HepG2 (cell line): ENCODE data around the gene CPSF7. TPM values are rescaled to one million over a fixed set of nuclear protein-coding genes. Genes with fewer than 3 reads are reported as not detected.

ENCODE experiments used
- AGO2 ChIP-seq: fragments of 200-400 bp; formaldehyde crosslinking; optimal IDR thresholded peaks from 2 replicates; pipeline ENCODE3; 2017; ENCODE audit warnings: mild to moderate bottlenecking, low read depth, low read length, moderate library complexity
- AKAP8 ChIP-seq: sonication (generic); formaldehyde crosslinking; IDR thresholded peaks from 2 replicates; pipeline ENCODE4 v1.5.1; 2020; ENCODE audit warnings: mild to moderate bottlenecking, missing genetic modification reagents
- ARID3A ChIP-seq: IDR thresholded peaks from 2 replicates; pipeline ENCODE4 v1.6.1; 2012; ENCODE audit warnings: low read depth, low read length, improper control_type of control experiment
- CC2D1A ChIP-seq: sonication (generic); formaldehyde crosslinking; IDR thresholded peaks from 2 replicates; pipeline ENCODE4 v1.8.1; 2023; ENCODE audit warnings: mild to moderate bottlenecking, missing genetic modification reagents
- CHD4 ChIP-seq: fragments of 200-600 bp; sonication (generic); IDR thresholded peaks from 2 replicates; pipeline ENCODE4 v1.7.0; 2017; ENCODE audit warnings: mild to moderate bottlenecking, low read length, borderline replicate concordance
- ESRRA ChIP-seq: sonication (generic); formaldehyde crosslinking; IDR thresholded peaks from 2 replicates; pipeline ENCODE4 v1.5.1; 2020; ENCODE audit warnings: mild to moderate bottlenecking, low read depth, missing genetic modification reagents
- FOXA1 ChIP-seq, 2 experiments: fragments of 450-650 bp in 1 of 2; sonication (generic) in 1 of 2; formaldehyde crosslinking in 1 of 2; IDR thresholded peaks; 2 replicates each; pipeline versions ENCODE4 v1.4.0 to v1.6.1; 2016 to 2020; ENCODE audit warnings: missing genetic modification reagents in 1 of 2
- HOXA5 ChIP-seq: sonication (generic); formaldehyde crosslinking; IDR thresholded peaks from 2 replicates; pipeline ENCODE4 v1.4.0; 2020; ENCODE audit warnings: missing genetic modification reagents
- MXD1 ChIP-seq: sonication (generic); formaldehyde crosslinking; IDR thresholded peaks from 2 replicates; pipeline ENCODE4 v1.4.0; 2020; ENCODE audit warnings: mild to moderate bottlenecking, missing genetic modification reagents
- NFIC ChIP-seq: IDR thresholded peaks from 2 replicates; pipeline ENCODE4 v1.6.1; 2012; ENCODE audit warnings: mild to moderate bottlenecking, low read length, inconsistent platforms
- PHF21A ChIP-seq: sonication (generic); formaldehyde crosslinking; IDR thresholded peaks from 2 replicates; pipeline ENCODE4 v1.5.0; 2020; ENCODE audit warnings: mild to moderate bottlenecking, missing genetic modification reagents
- REPIN1 ChIP-seq: sonication (generic); formaldehyde crosslinking; IDR thresholded peaks from 2 replicates; pipeline ENCODE4 v1.8.0; 2022; ENCODE audit warnings: missing genetic modification reagents, low read depth, mild to moderate bottlenecking, borderline replicate concordance
- SP140L ChIP-seq: sonication (generic); formaldehyde crosslinking; IDR thresholded peaks from 2 replicates; pipeline ENCODE4 v1.4.0; 2020; ENCODE audit warnings: missing genetic modification reagents, borderline replicate concordance
- YY1 ChIP-seq: IDR thresholded peaks from 2 replicates; pipeline ENCODE4 v1.6.1; 2011; ENCODE audit warnings: low read length, low read depth, moderate library complexity, mild to moderate bottlenecking; ENCODE audit not compliant: insufficient read depth, insufficient replicate concordance
- ZIK1 ChIP-seq: sonication (generic); formaldehyde crosslinking; IDR thresholded peaks from 2 replicates; pipeline ENCODE4 v1.5.0; 2020; ENCODE audit warnings: mild to moderate bottlenecking, low read depth, missing genetic modification reagents, borderline replicate concordance
- ZNF501 ChIP-seq: sonication (generic); formaldehyde crosslinking; IDR thresholded peaks from 2 replicates; pipeline ENCODE4 v1.5.1; 2020; ENCODE audit warnings: mild to moderate bottlenecking, moderate library complexity, missing genetic modification reagents
- ZNF562 ChIP-seq: sonication (generic); formaldehyde crosslinking; IDR thresholded peaks from 2 replicates; pipeline ENCODE4 v1.8.0; 2022; ENCODE audit warnings: missing genetic modification reagents, borderline replicate concordance
- ZNF572 ChIP-seq: sonication (generic); formaldehyde crosslinking; IDR thresholded peaks from 2 replicates; pipeline ENCODE4 v1.5.1; 2020; ENCODE audit warnings: mild to moderate bottlenecking, missing genetic modification reagents
- ZSCAN25 ChIP-seq: sonication (generic); formaldehyde crosslinking; IDR thresholded peaks from 2 replicates; pipeline ENCODE4 v1.8.0; 2022; ENCODE audit warnings: mild to moderate bottlenecking, missing genetic modification reagents
- polyA plus RNA-seq, 8 experiments: library from polyadenylated mRNA; depleted of rRNA in 3 of 8; stranded (reverse) in 7 of 8; unstranded in 1 of 8; fragments of >200 nt; fragmentation: Illumina TruSeq in 4 of 8; extraction: Trizol in 4 of 8; gene quantifications; 2 replicates each; pipeline versions ENCODE4 v1.2.1 to v1.2.3, GENCODE V29; 2011 to 2016; ENCODE audit warnings: low read depth in 4 of 8, missing spikeins in 1 of 8, mixed read lengths in 1 of 8; ENCODE audit not compliant: insufficient read depth in 1 of 8
- total RNA-seq, 5 experiments: library from RNA; depleted of rRNA; stranded (reverse); fragments of >200 nt; fragmentation: Illumina TruSeq; extraction: Trizol; gene quantifications; 2 replicates each; pipeline ENCODE4 v1.2.3, GENCODE V29; 2016; ENCODE audit warnings: low read depth in 1 of 5
- TF ChIP-seq, protein P1 (sequence below), 2 experiments: sonication (generic) in 1 of 2; formaldehyde crosslinking in 1 of 2; IDR thresholded peaks; 2 replicates each; pipeline versions ENCODE4 v1.4.0 to v1.6.1; 2018 to 2020; ENCODE audit warnings: missing genetic modification reagents in 2 of 2, borderline replicate concordance in 1 of 2, low read depth in 1 of 2, mild to moderate bottlenecking in 1 of 2, missing biosample characterization in 1 of 2
- TF ChIP-seq, protein P2 (sequence below): sonication (generic); formaldehyde crosslinking; IDR thresholded peaks from 2 replicates; pipeline ENCODE4 v1.9.0; 2021; ENCODE audit warnings: missing genetic modification reagents, mild to moderate bottlenecking, borderline replicate concordance
- TF ChIP-seq, protein P3 (sequence below): IDR thresholded peaks from 2 replicates; pipeline ENCODE4 v1.6.1; 2016; ENCODE audit warnings: low read depth, control low read depth

CPSF7 gene
- total and polyA plus RNA-seq, 2 of the 13 experiments (the other 11 are each of a cell fraction or from before 2014, with no cell fraction given) = 34.1 to 36.8 TPM

DNA sequence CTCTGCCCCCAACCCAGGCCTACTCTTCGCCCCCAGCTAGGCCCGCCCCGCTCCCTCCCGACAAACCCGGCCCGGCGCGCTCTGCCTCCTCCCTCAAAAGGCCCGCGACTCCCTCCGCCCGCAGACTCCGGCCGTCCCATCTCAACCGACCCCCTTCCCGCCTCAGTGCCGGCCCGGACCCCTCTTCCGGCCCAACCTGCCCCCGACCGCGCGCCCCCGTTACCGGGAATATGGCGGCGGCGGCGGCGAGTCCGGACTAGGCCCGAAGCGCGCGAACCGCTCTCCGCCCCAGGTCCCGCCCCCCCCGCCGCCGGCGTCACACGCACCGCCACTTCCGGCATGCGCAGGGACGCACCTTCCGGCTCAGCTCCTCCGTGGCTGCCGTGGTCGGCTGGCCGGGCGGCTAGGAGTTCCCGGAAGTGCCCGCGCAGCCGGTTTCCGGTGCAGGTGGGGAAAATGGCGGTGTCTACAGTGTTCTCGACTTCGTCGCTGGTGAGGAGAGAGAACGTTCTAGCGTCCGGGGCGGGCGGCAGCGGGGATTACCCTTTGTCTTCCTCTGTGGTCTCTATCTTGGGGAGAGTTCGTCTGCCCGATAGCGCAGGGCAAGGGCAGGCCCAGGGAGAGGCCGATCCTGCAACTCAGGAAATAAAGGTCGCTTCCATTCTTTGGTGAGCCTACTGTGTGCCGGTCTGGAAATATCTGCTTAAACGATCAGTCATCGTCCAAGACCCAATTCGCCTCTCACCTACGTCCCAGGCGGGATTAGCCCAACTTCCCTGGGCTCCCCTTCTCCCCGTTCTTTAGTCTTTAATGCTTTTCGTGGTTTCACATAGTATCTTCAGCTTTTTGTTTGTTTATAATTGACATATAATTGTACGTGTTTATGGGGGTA lies at the start of gene CPSF7, which contains the start of gene SDHAF2 (continued):
- TF ChIP-seq, protein P1, sequence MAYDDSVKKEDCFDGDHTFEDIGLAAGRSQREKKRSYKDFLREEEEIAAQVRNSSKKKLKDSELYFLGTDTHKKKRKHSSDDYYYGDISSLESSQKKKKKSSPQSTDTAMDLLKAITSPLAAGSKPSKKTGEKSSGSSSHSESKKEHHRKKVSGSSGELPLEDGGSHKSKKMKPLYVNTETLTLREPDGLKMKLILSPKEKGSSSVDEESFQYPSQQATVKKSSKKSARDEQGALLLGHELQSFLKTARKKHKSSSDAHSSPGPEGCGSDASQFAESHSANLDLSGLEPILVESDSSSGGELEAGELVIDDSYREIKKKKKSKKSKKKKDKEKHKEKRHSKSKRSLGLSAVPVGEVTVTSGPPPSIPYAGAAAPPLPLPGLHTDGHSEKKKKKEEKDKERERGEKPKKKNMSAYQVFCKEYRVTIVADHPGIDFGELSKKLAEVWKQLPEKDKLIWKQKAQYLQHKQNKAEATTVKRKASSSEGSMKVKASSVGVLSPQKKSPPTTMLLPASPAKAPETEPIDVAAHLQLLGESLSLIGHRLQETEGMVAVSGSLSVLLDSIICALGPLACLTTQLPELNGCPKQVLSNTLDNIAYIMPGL (CRISPR knock-in tag; IDR thresholded peaks at IDR 0.05; ENCODE audit: borderline replicate concordance in 1 of 2, low read depth in 1 of 2) = peak; percentile 83 to 98
- no peak for TF ChIP-seq NFIC
- TF ChIP-seq, protein P2, sequence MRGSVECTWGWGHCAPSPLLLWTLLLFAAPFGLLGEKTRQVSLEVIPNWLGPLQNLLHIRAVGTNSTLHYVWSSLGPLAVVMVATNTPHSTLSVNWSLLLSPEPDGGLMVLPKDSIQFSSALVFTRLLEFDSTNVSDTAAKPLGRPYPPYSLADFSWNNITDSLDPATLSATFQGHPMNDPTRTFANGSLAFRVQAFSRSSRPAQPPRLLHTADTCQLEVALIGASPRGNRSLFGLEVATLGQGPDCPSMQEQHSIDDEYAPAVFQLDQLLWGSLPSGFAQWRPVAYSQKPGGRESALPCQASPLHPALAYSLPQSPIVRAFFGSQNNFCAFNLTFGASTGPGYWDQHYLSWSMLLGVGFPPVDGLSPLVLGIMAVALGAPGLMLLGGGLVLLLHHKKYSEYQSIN (CRISPR knock-in tag) = no peak
- peak; percentile 74 for TF ChIP-seq REPIN1 (CRISPR knock-in tag)
- TF ChIP-seq ZNF572 (CRISPR knock-in tag) = peak; percentile 35; the same call in 1 of the 2 replicates
- TF ChIP-seq AGO2 = peak; percentile 96
- no peak; the same call in 1 of the 2 replicates for TF ChIP-seq ZSCAN25 (CRISPR knock-in tag)
- TF ChIP-seq YY1 = peak; percentile 94
- TF ChIP-seq HOXA5 (CRISPR knock-in tag) = peak; percentile 72; the same call in 1 of the 2 replicates
- no peak for TF ChIP-seq ZIK1
- TF ChIP-seq CHD4 = no peak
- TF ChIP-seq SP140L = no peak
- TF ChIP-seq CC2D1A (CRISPR knock-in tag) = no peak
- TF ChIP-seq MXD1 = peak; percentile 88; the same call in 1 of the 2 replicates
- peak; percentile 98 for TF ChIP-seq ZNF501
- TF ChIP-seq, protein P3, sequence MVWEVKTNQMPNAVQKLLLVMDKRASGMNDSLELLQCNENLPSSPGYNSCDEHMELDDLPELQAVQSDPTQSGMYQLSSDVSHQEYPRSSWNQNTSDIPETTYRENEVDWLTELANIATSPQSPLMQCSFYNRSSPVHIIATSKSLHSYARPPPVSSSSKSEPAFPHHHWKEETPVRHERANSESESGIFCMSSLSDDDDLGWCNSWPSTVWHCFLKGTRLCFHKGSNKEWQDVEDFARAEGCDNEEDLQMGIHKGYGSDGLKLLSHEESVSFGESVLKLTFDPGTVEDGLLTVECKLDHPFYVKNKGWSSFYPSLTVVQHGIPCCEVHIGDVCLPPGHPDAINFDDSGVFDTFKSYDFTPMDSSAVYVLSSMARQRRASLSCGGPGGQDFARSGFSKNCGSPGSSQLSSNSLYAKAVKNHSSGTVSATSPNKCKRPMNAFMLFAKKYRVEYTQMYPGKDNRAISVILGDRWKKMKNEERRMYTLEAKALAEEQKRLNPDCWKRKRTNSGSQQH (CRISPR knock-in tag) = no peak
- TF ChIP-seq ESRRA (CRISPR knock-in tag) = peak; percentile 25
- TF ChIP-seq FOXA1 (IDR thresholded peaks at IDR 0.05) = no peak
- no peak for TF ChIP-seq FOXA1 (CRISPR knock-in tag; IDR thresholded peaks at IDR 0.05)
- TF ChIP-seq AKAP8 (CRISPR knock-in tag) = no peak; the same call in 1 of the 2 replicates
- no peak for TF ChIP-seq ZNF562 (CRISPR knock-in tag)
- no peak for TF ChIP-seq ARID3A
- TF ChIP-seq PHF21A = peak; percentile 72; the same call in 1 of the 2 replicates
